ENCODE data around the gene MAN2A1.

The MAN2A1 gene

GRCh38 chr5:109689740-109690241, at the start of gene MAN2A1:
Gene MAN2A1, plus strand, starts transcription at chr5:109689927. Its CDS starts 491 bp downstream, at chr5:109690418.
- DNase-seq = peak; percentile 79

- no peak for DNase-seq
These were observed 48.8 kb upstream of the MAN2A1 start for GRCh38 chr5:109640976-109641375.

- no peak for DNase-seq
These were observed 45.9 kb upstream of the MAN2A1 start for GRCh38 chr5:109643791-109644350.

- no peak for DNase-seq
These were observed 44.9 kb upstream of the MAN2A1 start for GRCh38 chr5:109644829-109645228.

GRCh38 chr5:109645707-109646192, 44.0 kb upstream of the MAN2A1 start:
- no peak for DNase-seq

- no peak for DNase-seq
These were observed 40.4 kb upstream of the MAN2A1 start for GRCh38 chr5:109649318-109649717.

- DNase-seq = no peak
These were observed 39.2 kb upstream of the MAN2A1 start for GRCh38 chr5:109650493-109650892.

GRCh38 chr5:109652096-109652495, 37.6 kb upstream of the MAN2A1 start:
- DNase-seq = no peak

GRCh38 chr5:109653042-109653441, 36.7 kb upstream of the MAN2A1 start:
- no peak for DNase-seq

GRCh38 chr5:109653561-109654239, 36.0 kb upstream of the MAN2A1 start:
- DNase-seq = no peak

GRCh38 chr5:109654455-109654854, 35.3 kb upstream of the MAN2A1 start:
- DNase-seq = peak; percentile 44

- no peak for DNase-seq
These were observed 33.9 kb upstream of the MAN2A1 start for GRCh38 chr5:109655841-109656240.

- DNase-seq = peak; percentile 52
These were observed 32.9 kb upstream of the MAN2A1 start for GRCh38 chr5:109656829-109657228.

GRCh38 chr5:109659901-109660300, 29.8 kb upstream of the MAN2A1 start:
- no peak for DNase-seq

GRCh38 chr5:109660301-109660700, 29.4 kb upstream of the MAN2A1 start:
- DNase-seq = no peak

- no peak for DNase-seq
These were observed 21.5 kb upstream of the MAN2A1 start for GRCh38 chr5:109668237-109668636.

GRCh38 chr5:109668668-109669422, 20.9 kb upstream of the MAN2A1 start:
- no peak for DNase-seq

- DNase-seq = no peak
These were observed 19.6 kb upstream of the MAN2A1 start for GRCh38 chr5:109669991-109670706.

GRCh38 chr5:109671136-109671535, 18.6 kb upstream of the MAN2A1 start:
- no peak for DNase-seq

GRCh38 chr5:109674596-109674995, 15.1 kb upstream of the MAN2A1 start:
- no peak for DNase-seq

- DNase-seq = no peak
These were observed 12.8 kb upstream of the MAN2A1 start for GRCh38 chr5:109676920-109677319.

GRCh38 chr5:109678447-109678846, 11.3 kb upstream of the MAN2A1 start:
- no peak for DNase-seq

GRCh38 chr5:109681763-109682162, 8.0 kb upstream of the MAN2A1 start:
- no peak for DNase-seq
